B cell (primary cell): Measurements from ENCODE around the gene PPT2. TPM values are rescaled to one million over a fixed set of nuclear protein-coding genes. Genes with fewer than 3 reads are reported as not detected.

Experiments used
- ATAC-seq: fragments of 200-7000 bp; cut with Tn5 transposase; one replicate; pipeline ENCODE4 v1.10.0; 2021; ENCODE audit warnings: low read depth, mild to moderate bottlenecking, moderate number of reproducible peaks, moderate library complexity
- CTCF ChIA-PET: fragments of 350-600 bp; sonication (Branson Sonifier 250); formaldehyde crosslinking; loops from one replicate; lab custom pipeline; 2021; ENCODE audit warnings: antibody characterized with exemption, inconsistent platforms; lab: Charles Lee
- POLR2A ChIA-PET: fragments of 350-600 bp; sonication (Branson Sonifier 250); formaldehyde crosslinking; loops from one replicate; lab custom pipeline; 2021; ENCODE audit warnings: antibody characterized with exemption; lab: Charles Lee
- DNase-seq: peaks from one replicate; pipeline ENCODE4 v3.0.0; 2013
- H2AFZ ChIP-seq: 2 replicates; pipeline ENCODE4 v1.6.1; 2012; ENCODE audit warnings: mild to moderate bottlenecking, low read depth, low read length; ENCODE audit not compliant: insufficient read depth, poor library complexity, severe bottlenecking
- H3K27ac ChIP-seq, 2 donors: 1 replicate in 1 of 2; 2 replicates in 1 of 2; pipeline ENCODE4 v1.5.1; 2012 to 2013; ENCODE audit warnings: low read length in 2 of 2, mild to moderate bottlenecking in 2 of 2, moderate library complexity in 1 of 2
- H3K27me3 ChIP-seq, 4 experiments: fragments of 200-600 bp in 1 of 4; sonication (generic) in 1 of 4; replicated peaks in 1 of 4; 1 replicate in 2 of 4; 2 replicates in 2 of 4; pipeline versions ENCODE4 v1.6.1 to v1.7.0; 2013 to 2016; ENCODE audit warnings: low read length in 3 of 4, mild to moderate bottlenecking in 2 of 4, mixed read lengths in 1 of 4, moderate library complexity in 1 of 4; ENCODE audit not compliant: insufficient read depth in 4 of 4, control insufficient read depth in 3 of 4; ENCODE audit errors: control extremely low read depth in 1 of 4
- H3K36me3 ChIP-seq, 2 experiments: replicated peaks in 1 of 2; 1 replicate in 1 of 2; 2 replicates in 1 of 2; pipeline versions ENCODE4 v1.6.1 to v1.7.1; 2013; ENCODE audit warnings: low read length in 1 of 2; ENCODE audit not compliant: insufficient read depth in 2 of 2, control insufficient read depth in 1 of 2; ENCODE audit errors: control extremely low read depth in 1 of 2, extremely low read depth in 1 of 2
- H3K4me1 ChIP-seq, 2 donors: fragments of 200-600 bp in 1 of 2; sonication (generic) in 1 of 2; 1 replicate in 1 of 2; 2 replicates in 1 of 2; pipeline versions ENCODE4 v1.5.1 to v1.6.1; 2013 to 2017; ENCODE audit warnings: low read length in 2 of 2; ENCODE audit not compliant: control insufficient read depth in 2 of 2, insufficient read depth in 2 of 2
- H3K4me2 ChIP-seq: replicated peaks from 2 replicates; pipeline ENCODE3; 2012; ENCODE audit warnings: mild to moderate bottlenecking, low read depth, low read length; ENCODE audit not compliant: poor library complexity, severe bottlenecking
- H3K4me3 ChIP-seq, 5 experiments: fragments of 200-600 bp in 1 of 5; sonication (generic) in 1 of 5; 1 replicate in 3 of 5; 2 replicates in 2 of 5; pipeline versions ENCODE4 v1.5.1 to v1.7.0; 2011 to 2016; ENCODE audit warnings: low read length in 4 of 5, mild to moderate bottlenecking in 4 of 5, low read depth in 2 of 5, control low read depth in 1 of 5, moderate library complexity in 1 of 5; ENCODE audit not compliant: insufficient read depth in 1 of 5; ENCODE audit errors: control extremely low read depth in 1 of 5, extremely low read depth in 1 of 5
- H3K79me2 ChIP-seq: fragments of 200-600 bp; sonication (generic); one replicate; pipeline ENCODE4 v1.6.0; 2016; ENCODE audit warnings: low read length; ENCODE audit not compliant: control insufficient read depth, insufficient read depth
- H3K9ac ChIP-seq: fragments of 200-600 bp; sonication (generic); 2 replicates; pipeline ENCODE4 v1.6.1; 2017; ENCODE audit warnings: mild to moderate bottlenecking, low read length, moderate library complexity
- H3K9me3 ChIP-seq, 3 donors: one replicate each; pipeline versions ENCODE4 v1.6.1 to v1.7.1; 2013; ENCODE audit warnings: low read length in 2 of 3; ENCODE audit not compliant: control insufficient read depth in 2 of 3, insufficient read depth in 1 of 3; ENCODE audit errors: control extremely low read depth in 1 of 3
- H4K20me1 ChIP-seq: 2 replicates; pipeline ENCODE4 v1.6.0; 2012; ENCODE audit warnings: mild to moderate bottlenecking, low read length; ENCODE audit not compliant: insufficient read depth, control insufficient read depth, poor library complexity, severe bottlenecking
- H3K27ac Mint-ChIP-seq: one replicate; pipeline ENCODE4 v1.8.0; 2021; ENCODE audit warnings: mixed read lengths
- H3K27me3 Mint-ChIP-seq: one replicate; pipeline ENCODE4 v1.8.0; 2021; ENCODE audit warnings: mixed read lengths
- H3K4me1 Mint-ChIP-seq: one replicate; pipeline ENCODE4 v1.8.0; 2021; ENCODE audit warnings: mixed read lengths
- H3K4me3 Mint-ChIP-seq: one replicate; pipeline ENCODE4 v1.8.0; 2021; ENCODE audit warnings: mixed read lengths
- H3K9me3 Mint-ChIP-seq: one replicate; pipeline ENCODE4 v1.8.0; 2022; ENCODE audit warnings: mixed read lengths; ENCODE audit not compliant: insufficient read depth
- CTCF ChIP-seq: fragments of 200-600 bp; IDR thresholded peaks from one replicate; pipeline ENCODE4 v1.8.0; 2022; ENCODE audit warnings: antibody characterized with exemption, mild to moderate bottlenecking
- EZH2 ChIP-seq: IDR thresholded peaks from 2 replicates; pipeline ENCODE4 v1.6.1; 2012; ENCODE audit warnings: borderline replicate concordance, low read depth, mild to moderate bottlenecking, moderate library complexity, low read length; ENCODE audit not compliant: insufficient read depth, poor library complexity, severe bottlenecking
- WGBS: methylation state at CpG from one replicate; pipeline ENCODE4 v1.1.5; 2013; ENCODE audit warnings: missing lambda C conversion rate; ENCODE audit not compliant: insufficient coverage; 5-methylcytosine and 5-hydroxymethylcytosine counted together
- intact Hi-C: fragments of 100-400 bp; cut with micrococcal nuclease; formaldehyde crosslinking; loops from one replicate; pipeline ENCODE4 v1.10.0; 2022
- polyA plus RNA-seq: library from polyadenylated mRNA; depleted of rRNA; stranded (reverse); fragments of >200 nt; gene quantifications from 2 replicates; pipeline ENCODE4 v1.2.3, GENCODE V29; 2012
- total RNA-seq, 2 donors: library from RNA; stranded (reverse); fragments of 120-200 nt in 1 of 2; gene quantifications; 1 replicate in 1 of 2; 2 replicates in 1 of 2; pipeline versions ENCODE4 v1.2.3 to v1.2.4, GENCODE V29; 2013 to 2022

Gene PPT2
- total and polyA plus RNA-seq, 2 donors (not counting 1 experiment from before 2014, with no cell fraction given) = 1.2 to 4.2 TPM

- no peaks in the 10 kb centered on the region for H4K20me1 ChIP-seq
- no peak overlapping the region for H3K27ac Mint-ChIP-seq
- DNase-seq = no peak
- H2AFZ ChIP-seq = no peak overlapping the region
- ATAC-seq = no peak
- H3K27me3 Mint-ChIP-seq = no peaks in the 10 kb centered on the region
- no peaks in the 10 kb centered on the region for H3K9me3 Mint-ChIP-seq
- intact Hi-C loops = loop anchor here (5.0 to 10.0 kb wide), 8 partner anchors 49 to 774 kb away; partner anchors contain the start of genes BAG6, CLIC1, CSNK2B and EHMT2
- ChIA-PET CTCF (interaction anchor here (0.7 to 1.5 kb wide), 6 partner anchors 54 to 1573 kb away, joined by 3 to 5 read pairs (median 3); partner anchors contain the start of gene ATF6B), POLR2A (no interaction called here)
- H3K9me3 ChIP-seq = no peaks in the 10 kb centered on the region
- H3K27ac ChIP-seq = peak overlapping the region in 1 of 2 donors; percentile 24
- H3K4me3 Mint-ChIP-seq = no peak overlapping the region
- no peak overlapping the region for H3K4me3 ChIP-seq
- 100% methylated on average over 2 of the region's 3 CpGs for WGBS
- peaks cover 26 to 33% of the 10 kb centered on the region in 2 donors for H3K4me1 ChIP-seq
- no peaks in the 10 kb centered on the region for H3K36me3 ChIP-seq
- TF ChIP-seq EZH2 (no peak), CTCF (no peak)
- no peak overlapping the region for H3K9ac ChIP-seq
- no peaks in the 10 kb centered on the region for H3K79me2 ChIP-seq
- peaks cover 39% of the 10 kb centered on the region for H3K4me1 Mint-ChIP-seq
- peaks cover 0 to 2% (median under 1%) of the 10 kb centered on the region in 4 experiments for H3K27me3 ChIP-seq
- no peak overlapping the region for H3K4me2 ChIP-seq
Measured at GRCh38 chr6:32198345-32198696, 44.4 kb downstream of the PPT2 start.

DNA sequence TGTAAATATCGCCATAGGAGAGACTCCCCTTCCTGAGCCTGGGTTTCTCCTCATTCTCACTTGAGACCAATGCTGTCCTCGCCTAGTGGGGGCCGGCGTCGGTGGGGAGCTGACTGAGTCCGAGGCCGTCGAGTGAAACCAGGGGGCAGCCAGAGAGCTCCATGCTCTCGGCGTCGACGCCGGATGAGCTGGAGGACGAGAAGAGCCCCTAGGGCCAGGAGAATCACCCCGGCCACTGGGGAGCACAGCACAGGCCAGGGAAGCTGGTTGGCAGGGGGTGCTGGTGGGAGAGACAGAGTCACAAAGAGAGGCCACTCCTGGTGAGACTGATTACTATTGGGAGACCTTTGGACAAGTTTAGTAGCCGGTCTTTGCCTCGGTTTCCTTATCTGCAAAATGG is 44.9 kb downstream of the PPT2 start:
- ChIA-PET POLR2A (no interaction called here), CTCF (interaction anchor here (1.0 to 1.5 kb wide), 3 partner anchors 26 to 80 kb away, joined by 3 to 4 read pairs (median 3); partner anchors contain the start of gene ATF6B)
- Mint-ChIP-seq H3K27ac (no peak overlapping the region), H3K4me1 (peaks cover 34% of the 10 kb centered on the region), H3K27me3 (no peaks in the 10 kb centered on the region), H3K9me3 (no peaks in the 10 kb centered on the region), H3K4me3 (no peak overlapping the region)
- Histone ChIP-seq H2AFZ (no peak overlapping the region), H3K4me3 (no peak overlapping the region), H3K9me3 (no peaks in the 10 kb centered on the region), H3K4me1 (peaks cover 20 to 28% of the 10 kb centered on the region in 2 donors), H3K4me2 (no peak overlapping the region), H4K20me1 (no peaks in the 10 kb centered on the region), H3K79me2 (no peaks in the 10 kb centered on the region), H3K36me3 (no peaks in the 10 kb centered on the region), H3K27ac (no peak overlapping the region), H3K27me3 (peaks cover 0 to 5% (median 2%) of the 10 kb centered on the region in 4 experiments), H3K9ac (no peak overlapping the region)
- intact Hi-C loops = loop anchor here (5.0 to 10.0 kb wide), 8 partner anchors 48 to 773 kb away; partner anchors contain the start of genes BAG6, CLIC1, CSNK2B and EHMT2
- WGBS = 92% methylated on average over 17 of the region's 17 CpGs
- no peak for TF ChIP-seq EZH2
- no peak for TF ChIP-seq CTCF
- ATAC-seq (no peak), DNase-seq (no peak)
